Measurements from ENCODE around the gene RIOX2. TPM values are rescaled to one million over a fixed set of nuclear protein-coding genes. Genes with fewer than 3 reads are reported as not detected.

Gene RIOX2
- total and polyA plus RNA-seq, 2 donors (not counting 1 experiment from before 2014, with no cell fraction given): 23.7 to 46.1 TPM

- no peak overlapping the region for H3K4me3 ChIP-seq (replicated peaks in 1 of 4; ENCODE audit: control extremely low read depth in 1 of 4, insufficient read depth in 1 of 4, low read depth in 3 of 4, low read length in 4 of 4)
- H3K27ac ChIP-seq (ENCODE audit: insufficient read depth, low read length): peak overlapping the region; percentile 51
- H2AFZ ChIP-seq (ENCODE audit: low read length): no peak overlapping the region
- no peaks in the 10 kb centered on the region for H3K27me3 ChIP-seq (ENCODE audit: control insufficient read depth, insufficient read depth, low read length)
- peaks cover 6% of the 10 kb centered on the region for H3K4me1 ChIP-seq (ENCODE audit: control insufficient read depth, extremely low read depth, insufficient read depth, low read length)
- peak in 1 of 2 donors; percentile 92 for DNase-seq (ENCODE audit: low read depth in 2 of 2)
- H3K9me3 ChIP-seq (ENCODE audit: control insufficient read depth, insufficient read depth, low read depth, low read length): no peaks in the 10 kb centered on the region
- H3K79me2 ChIP-seq (ENCODE audit: control insufficient read depth, insufficient read depth, low read length): no peaks in the 10 kb centered on the region
- peaks cover 12% of the 10 kb centered on the region for H3K36me3 ChIP-seq (ENCODE audit: control insufficient read depth, insufficient read depth, low read length)
- H3K4me2 ChIP-seq (ENCODE audit: extremely low read depth, insufficient read depth, low read length): no peak overlapping the region
- H4K20me1 ChIP-seq (ENCODE audit: control insufficient read depth, extremely low read depth, insufficient read depth, low read length): no peaks in the 10 kb centered on the region
- no peak for TF ChIP-seq EZH2 (IDR thresholded peaks at IDR 0.05; ENCODE audit: low read length, missing control alignments)
- TF ChIP-seq, protein P1, sequence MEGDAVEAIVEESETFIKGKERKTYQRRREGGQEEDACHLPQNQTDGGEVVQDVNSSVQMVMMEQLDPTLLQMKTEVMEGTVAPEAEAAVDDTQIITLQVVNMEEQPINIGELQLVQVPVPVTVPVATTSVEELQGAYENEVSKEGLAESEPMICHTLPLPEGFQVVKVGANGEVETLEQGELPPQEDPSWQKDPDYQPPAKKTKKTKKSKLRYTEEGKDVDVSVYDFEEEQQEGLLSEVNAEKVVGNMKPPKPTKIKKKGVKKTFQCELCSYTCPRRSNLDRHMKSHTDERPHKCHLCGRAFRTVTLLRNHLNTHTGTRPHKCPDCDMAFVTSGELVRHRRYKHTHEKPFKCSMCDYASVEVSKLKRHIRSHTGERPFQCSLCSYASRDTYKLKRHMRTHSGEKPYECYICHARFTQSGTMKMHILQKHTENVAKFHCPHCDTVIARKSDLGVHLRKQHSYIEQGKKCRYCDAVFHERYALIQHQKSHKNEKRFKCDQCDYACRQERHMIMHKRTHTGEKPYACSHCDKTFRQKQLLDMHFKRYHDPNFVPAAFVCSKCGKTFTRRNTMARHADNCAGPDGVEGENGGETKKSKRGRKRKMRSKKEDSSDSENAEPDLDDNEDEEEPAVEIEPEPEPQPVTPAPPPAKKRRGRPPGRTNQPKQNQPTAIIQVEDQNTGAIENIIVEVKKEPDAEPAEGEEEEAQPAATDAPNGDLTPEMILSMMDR (conservative IDR thresholded peaks at IDR 0.05 in 1 of 2, IDR thresholded peaks at IDR 0.05 in 1 of 2; ENCODE audit: low read depth in 1 of 2, low read length in 2 of 2): no peak
- H3K9ac ChIP-seq (ENCODE audit: insufficient read depth, low read length): no peak overlapping the region
Measured at GRCh38 chr3:97952280-97952679, 20.0 kb downstream of the RIOX2 start.

DNA sequence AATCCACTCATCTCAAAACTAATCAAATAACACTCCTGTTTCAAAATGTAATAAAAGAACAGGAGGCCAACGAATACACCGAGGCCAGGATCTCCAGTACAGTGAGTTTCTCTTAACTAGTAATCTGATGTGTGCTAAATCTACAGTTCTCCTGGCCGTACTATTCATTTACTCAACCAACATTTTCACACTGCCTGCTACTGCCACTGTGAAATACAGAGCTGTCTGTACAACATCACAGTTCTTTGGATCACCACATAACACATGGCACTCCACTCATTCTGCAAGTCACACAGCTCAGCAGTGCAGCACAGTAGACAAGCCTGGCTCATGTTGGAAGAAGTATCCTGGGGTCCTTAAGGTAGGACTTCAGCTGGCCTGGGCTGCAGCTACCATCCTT is 21.9 kb downstream of the RIOX2 start:
- Histone ChIP-seq H3K4me2 (ENCODE audit: extremely low read depth, insufficient read depth, low read length) (no peak overlapping the region), H4K20me1 (ENCODE audit: control insufficient read depth, extremely low read depth, insufficient read depth, low read length) (no peaks in the 10 kb centered on the region), H3K4me3 (replicated peaks in 1 of 4; ENCODE audit: control extremely low read depth in 1 of 4, insufficient read depth in 1 of 4, low read depth in 3 of 4, low read length in 4 of 4) (no peak overlapping the region), H3K79me2 (ENCODE audit: control insufficient read depth, insufficient read depth, low read length) (no peaks in the 10 kb centered on the region), H3K9me3 (ENCODE audit: control insufficient read depth, insufficient read depth, low read depth, low read length) (no peaks in the 10 kb centered on the region), H3K27me3 (ENCODE audit: control insufficient read depth, insufficient read depth, low read length) (no peaks in the 10 kb centered on the region), H3K27ac (ENCODE audit: insufficient read depth, low read length) (no peak overlapping the region), H3K36me3 (ENCODE audit: control insufficient read depth, insufficient read depth, low read length) (peaks cover 12% of the 10 kb centered on the region), H3K4me1 (ENCODE audit: control insufficient read depth, extremely low read depth, insufficient read depth, low read length) (peaks cover 6% of the 10 kb centered on the region), H3K9ac (ENCODE audit: insufficient read depth, low read length) (no peak overlapping the region), H2AFZ (ENCODE audit: low read length) (no peak overlapping the region)
- TF ChIP-seq EZH2 (IDR thresholded peaks at IDR 0.05; ENCODE audit: low read length, missing control alignments): no peak
- TF ChIP-seq, protein P1 (conservative IDR thresholded peaks at IDR 0.05 in 1 of 2, IDR thresholded peaks at IDR 0.05 in 1 of 2; ENCODE audit: low read depth in 1 of 2, low read length in 2 of 2): no peak
- no peak for DNase-seq (ENCODE audit: low read depth in 2 of 2)

DNA sequence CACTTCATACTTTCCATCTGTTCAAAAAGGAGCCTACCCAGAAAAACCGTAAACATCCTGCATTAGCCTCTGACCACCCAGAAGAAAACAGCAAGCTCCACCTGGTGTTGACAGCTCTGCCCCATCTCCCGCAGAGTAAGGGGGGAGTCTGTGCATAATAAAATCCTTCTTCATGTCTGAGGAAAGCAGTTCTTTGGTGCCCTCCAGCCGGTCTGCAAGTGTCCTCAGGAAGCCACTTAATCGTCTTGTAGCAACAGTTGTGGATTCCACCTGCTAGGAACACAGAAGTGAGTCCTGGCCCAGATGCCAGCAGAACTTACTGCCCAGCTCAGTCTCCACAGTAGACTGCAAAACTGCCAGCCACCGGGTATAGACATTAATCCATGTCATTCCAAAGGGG is 22.5 kb downstream of the RIOX2 start:
- no peaks in the 10 kb centered on the region for H3K79me2 ChIP-seq (ENCODE audit: control insufficient read depth, insufficient read depth, low read length)
- peaks cover 6% of the 10 kb centered on the region for H3K4me1 ChIP-seq (ENCODE audit: control insufficient read depth, extremely low read depth, insufficient read depth, low read length)
- H3K4me2 ChIP-seq (ENCODE audit: extremely low read depth, insufficient read depth, low read length): no peak overlapping the region
- H3K9ac ChIP-seq (ENCODE audit: insufficient read depth, low read length): no peak overlapping the region
- H4K20me1 ChIP-seq (ENCODE audit: control insufficient read depth, extremely low read depth, insufficient read depth, low read length): no peaks in the 10 kb centered on the region
- TF ChIP-seq, protein P1 (conservative IDR thresholded peaks at IDR 0.05 in 1 of 2, IDR thresholded peaks at IDR 0.05 in 1 of 2; ENCODE audit: low read depth in 1 of 2, low read length in 2 of 2): no peak
- no peak for TF ChIP-seq EZH2 (IDR thresholded peaks at IDR 0.05; ENCODE audit: low read length, missing control alignments)
- H3K4me3 ChIP-seq (replicated peaks in 1 of 4; ENCODE audit: control extremely low read depth in 1 of 4, insufficient read depth in 1 of 4, low read depth in 3 of 4, low read length in 4 of 4): no peak overlapping the region
- H3K9me3 ChIP-seq (ENCODE audit: control insufficient read depth, insufficient read depth, low read depth, low read length): no peaks in the 10 kb centered on the region
- no peak for DNase-seq (ENCODE audit: low read depth in 2 of 2)
- no peak overlapping the region for H3K27ac ChIP-seq (ENCODE audit: insufficient read depth, low read length)
- no peaks in the 10 kb centered on the region for H3K27me3 ChIP-seq (ENCODE audit: control insufficient read depth, insufficient read depth, low read length)
- peaks cover 12% of the 10 kb centered on the region for H3K36me3 ChIP-seq (ENCODE audit: control insufficient read depth, insufficient read depth, low read length)
- no peak overlapping the region for H2AFZ ChIP-seq (ENCODE audit: low read length)

All from fibroblast of lung (primary cell).